DOHH2 (cell line): ENCODE data around the gene RHBDL3.
"Not testable (repeated sequence)": the region's sequence is repeated elsewhere in the genome, so short reads cannot be mapped to it uniquely, and the experiment has no call there.

Experiments
- H3F3A ChIP-seq: fragments of 200-600 bp; sonication (generic), shearing (Covaris generic); 2 replicates; pipeline ENCODE4 v1.6.0; 2016; ENCODE audit warnings: antibody characterized with exemption, mild to moderate bottlenecking; ENCODE audit not compliant: control insufficient read depth, insufficient read depth
- H3K27ac ChIP-seq: fragments of 200-600 bp; sonication (generic); 2 replicates; pipeline ENCODE4 v1.5.1; 2014; ENCODE audit warnings: low read depth, mild to moderate bottlenecking, low read length, moderate library complexity
- H3K27me3 ChIP-seq: fragments of 200-600 bp; sonication (generic); 2 replicates; pipeline ENCODE4 v1.6.1; 2014; ENCODE audit warnings: mild to moderate bottlenecking, low read length, mixed read lengths; ENCODE audit not compliant: control insufficient read depth
- H3K36me3 ChIP-seq: fragments of 200-600 bp; sonication (generic); 2 replicates; pipeline ENCODE4 v1.6.1; 2014; ENCODE audit warnings: mild to moderate bottlenecking, low read length, moderate library complexity, mixed read lengths; ENCODE audit not compliant: control insufficient read depth
- H3K4me1 ChIP-seq: fragments of 200-600 bp; sonication (generic); 2 replicates; pipeline ENCODE4 v1.6.1; 2014; ENCODE audit warnings: mild to moderate bottlenecking, low read length, mixed read lengths; ENCODE audit not compliant: control insufficient read depth
- H3K4me2 ChIP-seq: fragments of 200-600 bp; sonication (generic); 2 replicates; pipeline ENCODE4 v1.6.0; 2014; ENCODE audit warnings: mild to moderate bottlenecking, low read length, moderate library complexity
- H3K4me3 ChIP-seq: fragments of 200-600 bp; sonication (generic); 2 replicates; pipeline ENCODE4 v1.5.1; 2014; ENCODE audit warnings: mild to moderate bottlenecking, low read length, mixed read lengths
- H3K79me2 ChIP-seq: fragments of 200-600 bp; sonication (generic); 2 replicates; pipeline ENCODE4 v1.6.1; 2014; ENCODE audit warnings: mild to moderate bottlenecking, low read length, mixed read lengths; ENCODE audit not compliant: control insufficient read depth
- H3K9me2 ChIP-seq: fragments of 200-600 bp; sonication (generic); replicated peaks from 2 replicates; pipeline ENCODE4 v1.6.1; 2014; ENCODE audit warnings: mild to moderate bottlenecking, low read length, mixed read lengths; ENCODE audit not compliant: control insufficient read depth
- H3K9me3 ChIP-seq: fragments of 200-600 bp; sonication (generic); 2 replicates; pipeline ENCODE4 v1.6.1; 2014; ENCODE audit warnings: antibody characterized with exemption, low read length, mixed read lengths; ENCODE audit not compliant: control insufficient read depth, insufficient read depth
- H4K20me1 ChIP-seq: fragments of 200-600 bp; sonication (generic); 2 replicates; pipeline ENCODE4 v1.6.0; 2014; ENCODE audit warnings: low read depth, mild to moderate bottlenecking, antibody characterized with exemption, low read length, moderate library complexity; ENCODE audit not compliant: control insufficient read depth, insufficient read depth
- EZH2phosphoT487 ChIP-seq: fragments of 200-600 bp; sonication (generic); IDR thresholded peaks from 2 replicates; pipeline ENCODE4 v1.6.1; 2017; ENCODE audit warnings: borderline replicate concordance, mild to moderate bottlenecking, antibody characterized with exemption, low read length, moderate library complexity, mixed read lengths
- TF ChIP-seq, protein P1 (sequence below): fragments of 200-600 bp; sonication (generic); IDR thresholded peaks from one replicate; pipeline ENCODE4 v1.5.1; 2014; ENCODE audit warnings: antibody characterized with exemption, mild to moderate bottlenecking, low read depth, low read length; ENCODE audit not compliant: poor library complexity, severe bottlenecking

The RHBDL3 gene

DNA sequence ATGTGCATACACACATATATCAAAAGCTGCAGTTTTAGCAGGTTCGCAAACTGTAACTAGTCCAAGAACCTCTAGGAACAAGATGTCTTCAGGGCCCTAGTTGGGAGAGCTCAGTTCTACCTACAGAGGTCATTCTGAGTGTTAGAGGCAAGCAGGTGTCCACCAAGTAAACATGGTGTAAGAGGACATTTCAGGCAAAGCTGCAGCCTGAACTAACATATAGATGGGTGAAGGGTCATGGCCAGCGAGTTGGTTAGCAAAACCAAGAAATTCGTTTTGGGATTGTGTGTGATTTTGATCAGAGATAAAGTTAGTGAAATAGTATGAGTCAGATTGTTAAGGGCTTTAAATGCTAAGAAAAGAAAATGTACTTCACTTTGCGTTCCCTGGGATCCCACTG lies 51.7 kb downstream of the RHBDL3 start:
- H4K20me1 ChIP-seq, result no peaks in the 10 kb centered on the region
- no peaks in the 10 kb centered on the region for H3K9me2 ChIP-seq
- TF ChIP-seq, protein P1, sequence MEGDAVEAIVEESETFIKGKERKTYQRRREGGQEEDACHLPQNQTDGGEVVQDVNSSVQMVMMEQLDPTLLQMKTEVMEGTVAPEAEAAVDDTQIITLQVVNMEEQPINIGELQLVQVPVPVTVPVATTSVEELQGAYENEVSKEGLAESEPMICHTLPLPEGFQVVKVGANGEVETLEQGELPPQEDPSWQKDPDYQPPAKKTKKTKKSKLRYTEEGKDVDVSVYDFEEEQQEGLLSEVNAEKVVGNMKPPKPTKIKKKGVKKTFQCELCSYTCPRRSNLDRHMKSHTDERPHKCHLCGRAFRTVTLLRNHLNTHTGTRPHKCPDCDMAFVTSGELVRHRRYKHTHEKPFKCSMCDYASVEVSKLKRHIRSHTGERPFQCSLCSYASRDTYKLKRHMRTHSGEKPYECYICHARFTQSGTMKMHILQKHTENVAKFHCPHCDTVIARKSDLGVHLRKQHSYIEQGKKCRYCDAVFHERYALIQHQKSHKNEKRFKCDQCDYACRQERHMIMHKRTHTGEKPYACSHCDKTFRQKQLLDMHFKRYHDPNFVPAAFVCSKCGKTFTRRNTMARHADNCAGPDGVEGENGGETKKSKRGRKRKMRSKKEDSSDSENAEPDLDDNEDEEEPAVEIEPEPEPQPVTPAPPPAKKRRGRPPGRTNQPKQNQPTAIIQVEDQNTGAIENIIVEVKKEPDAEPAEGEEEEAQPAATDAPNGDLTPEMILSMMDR, result no peak
- TF ChIP-seq EZH2phosphoT487, result no peak
- H3K27ac ChIP-seq, result no peak overlapping the region
- H3K79me2 ChIP-seq, result peaks cover 23% of the 10 kb centered on the region
- peak overlapping the region; percentile 69 for H3K4me3 ChIP-seq
- no peaks in the 10 kb centered on the region; the same call in 1 of the 2 replicates for H3F3A ChIP-seq
- no peaks in the 10 kb centered on the region; the same call in 1 of the 2 replicates for H3K36me3 ChIP-seq
- H3K4me1 ChIP-seq, result peaks cover 44% of the 10 kb centered on the region
- no peaks in the 10 kb centered on the region for H3K9me3 ChIP-seq
- no peaks in the 10 kb centered on the region for H3K27me3 ChIP-seq
- peak overlapping the region; percentile 72 for H3K4me2 ChIP-seq

- H3K27ac ChIP-seq, result peak overlapping the region; percentile 58; the same call in 1 of the 2 replicates
- no peaks in the 10 kb centered on the region; the same call in 1 of the 2 replicates for H3K36me3 ChIP-seq
- H3K9me3 ChIP-seq, result no peaks in the 10 kb centered on the region
- H3F3A ChIP-seq, result no peaks in the 10 kb centered on the region; the same call in 1 of the 2 replicates
- no peaks in the 10 kb centered on the region for H4K20me1 ChIP-seq
- H3K9me2 ChIP-seq, result no peaks in the 10 kb centered on the region
- H3K4me1 ChIP-seq, result peaks cover 37% of the 10 kb centered on the region
- TF ChIP-seq, protein P1, result no peak
- no peak for TF ChIP-seq EZH2phosphoT487
- H3K4me2 ChIP-seq, result peak overlapping the region; percentile 72
- no peaks in the 10 kb centered on the region for H3K27me3 ChIP-seq
- peak overlapping the region; percentile 69 for H3K4me3 ChIP-seq
- peaks cover 21% of the 10 kb centered on the region for H3K79me2 ChIP-seq
Observed at GRCh38 chr17:32318071-32318470, 52.4 kb downstream of the RHBDL3 start.

- Histone ChIP-seq H3K79me2 (peaks cover 20% of the 10 kb centered on the region), H3K27me3 (no peaks in the 10 kb centered on the region), H3K9me2 (no peaks in the 10 kb centered on the region), H3K4me3 (peak overlapping the region; percentile 69), H3K36me3 (no peaks in the 10 kb centered on the region; the same call in 1 of the 2 replicates), H3K4me1 (peaks cover 34% of the 10 kb centered on the region), H3K4me2 (peak overlapping the region; percentile 72), H4K20me1 (no peaks in the 10 kb centered on the region), H3K27ac (peak overlapping the region; percentile 58), H3K9me3 (no peaks in the 10 kb centered on the region), H3F3A (peaks cover 2% of the 10 kb centered on the region; the same call in 1 of the 2 replicates)
- TF ChIP-seq, protein P1, result peak; percentile 98
- TF ChIP-seq EZH2phosphoT487, result no peak
Observed at GRCh38 chr17:32319548-32319905, 53.9 kb downstream of the RHBDL3 start.

DNA sequence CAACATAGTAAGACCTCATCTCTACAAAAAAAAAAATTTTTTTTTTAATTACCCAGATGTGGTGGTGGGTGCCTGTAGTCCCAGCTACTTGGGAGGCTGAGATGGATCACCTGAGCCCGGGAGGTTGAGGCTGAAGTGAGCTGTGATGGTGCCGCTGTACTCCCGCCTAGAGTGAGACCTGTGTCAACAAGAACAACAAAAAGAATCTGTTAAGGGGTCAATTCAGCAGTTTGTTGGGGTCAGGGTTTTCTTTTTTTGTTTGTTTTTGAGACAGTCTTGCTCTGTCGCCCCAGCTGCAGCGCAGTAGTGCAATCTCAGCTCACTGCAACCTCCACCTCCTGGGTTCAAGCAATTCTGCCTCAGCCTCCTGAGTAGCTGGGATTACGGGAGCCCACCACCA lies 54.4 kb downstream of the RHBDL3 start:
- not testable (repeated sequence) for H3K4me3 ChIP-seq, H3K4me2 ChIP-seq, H3K36me3 ChIP-seq, H3K9me3 ChIP-seq, H3K9me2 ChIP-seq, H4K20me1 ChIP-seq, H3K27me3 ChIP-seq, H3K27ac ChIP-seq, H3F3A ChIP-seq
- H3K4me1 ChIP-seq, result peaks cover 34% of the 10 kb centered on the region
- H3K79me2 ChIP-seq, result peaks cover 20% of the 10 kb centered on the region
